Fibroblast of skin of back (primary cell): ENCODE measurements around the gene NPLOC4.
A peak's percentile ranks its signal among the peaks of the same experiment; 100 is the strongest.

Experiments
- DNase-seq: peaks from one replicate; pipeline ENCODE4 v3.0.0-alpha.2; 2013

Gene NPLOC4

GRCh38 chr17:81583589-81584342, 53.1 kb downstream of the NPLOC4 start:
- no peak for DNase-seq

- DNase-seq = no peak
Observed at GRCh38 chr17:81582749-81583148, 54.2 kb downstream of the NPLOC4 start.

DNA sequence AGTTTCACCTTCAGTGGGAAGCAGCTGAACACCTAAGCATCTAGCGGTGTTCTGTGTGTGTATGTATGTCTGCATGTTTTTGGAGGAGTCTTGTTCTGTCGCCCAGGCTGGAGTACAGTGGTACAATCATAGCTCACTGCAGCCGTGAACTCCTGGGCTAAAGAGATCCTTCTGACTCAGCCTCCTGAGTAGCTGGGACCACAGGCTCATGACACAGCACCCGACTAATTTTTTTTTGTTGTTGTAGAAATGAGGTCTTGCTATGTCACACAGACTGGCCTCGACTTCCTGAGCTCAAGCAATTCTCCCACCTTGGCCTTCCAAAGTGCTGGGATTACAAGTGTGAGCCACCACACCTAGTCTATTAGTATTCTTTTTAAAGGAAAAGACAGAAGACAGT, 54.6 kb downstream of the NPLOC4 start:
- DNase-seq = peak; percentile 77

DNA sequence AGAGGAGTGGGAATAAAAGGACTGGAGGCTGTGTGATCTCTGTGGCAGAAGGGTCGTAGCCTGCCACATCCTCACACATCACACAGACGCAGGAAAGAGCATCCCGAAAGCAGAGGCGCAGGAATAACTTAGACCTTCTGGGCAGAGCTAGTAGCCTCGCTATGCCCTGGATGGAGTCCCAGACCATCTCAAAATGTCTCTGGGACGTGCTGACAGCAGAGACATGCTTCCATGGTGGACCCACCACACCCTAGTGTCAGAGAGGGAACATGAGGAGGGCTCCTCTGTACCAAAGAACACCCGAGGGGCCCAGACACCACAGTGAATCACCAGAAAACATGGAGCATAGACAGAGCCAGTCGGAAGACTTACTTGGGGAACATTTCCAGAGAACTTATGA, 55.2 kb downstream of the NPLOC4 start:
- DNase-seq = no peak

DNA sequence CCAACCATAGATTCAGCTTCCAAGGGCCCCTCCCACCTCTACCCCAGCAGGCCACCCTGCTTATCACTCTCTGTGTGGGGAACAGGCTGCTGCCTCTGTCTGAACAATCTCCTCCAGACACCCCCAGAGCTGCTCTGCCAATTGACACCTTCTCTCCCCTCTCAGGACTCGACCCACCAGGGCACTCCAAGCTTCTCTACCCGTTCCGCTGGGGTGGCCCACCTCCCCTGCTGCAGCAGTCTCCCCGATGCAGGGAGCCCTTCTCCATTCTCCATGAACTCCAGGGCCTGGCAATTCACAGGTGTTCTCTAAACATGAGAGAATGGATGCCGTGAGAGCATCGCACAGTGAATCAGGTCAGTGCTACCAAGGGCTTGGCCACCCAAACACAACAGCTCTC, 56.4 kb downstream of the NPLOC4 start:
- DNase-seq = no peak

GRCh38 chr17:81579821-81580321, 57.0 kb downstream of the NPLOC4 start:
- DNase-seq = peak; percentile 70

DNA sequence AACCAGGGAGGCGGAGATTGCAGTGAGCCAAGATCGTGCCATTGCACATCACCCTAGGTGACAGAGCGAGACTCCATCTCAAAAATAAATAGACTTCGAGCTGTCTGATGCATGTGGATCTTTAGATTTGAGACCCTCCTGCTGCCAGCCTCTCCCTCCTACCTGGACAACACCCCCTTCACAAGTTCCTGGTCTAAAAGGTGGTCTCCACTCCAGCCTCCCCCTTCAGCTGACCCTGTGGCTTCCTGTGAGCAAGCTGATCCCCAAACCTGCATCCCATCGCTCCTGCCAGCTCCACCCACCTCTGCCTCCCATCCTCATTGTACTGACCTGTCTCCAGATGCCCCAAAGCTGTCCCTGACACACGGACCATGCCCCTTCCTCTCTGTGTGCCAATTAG, 57.6 kb downstream of the NPLOC4 start:
- no peak for DNase-seq

DNA sequence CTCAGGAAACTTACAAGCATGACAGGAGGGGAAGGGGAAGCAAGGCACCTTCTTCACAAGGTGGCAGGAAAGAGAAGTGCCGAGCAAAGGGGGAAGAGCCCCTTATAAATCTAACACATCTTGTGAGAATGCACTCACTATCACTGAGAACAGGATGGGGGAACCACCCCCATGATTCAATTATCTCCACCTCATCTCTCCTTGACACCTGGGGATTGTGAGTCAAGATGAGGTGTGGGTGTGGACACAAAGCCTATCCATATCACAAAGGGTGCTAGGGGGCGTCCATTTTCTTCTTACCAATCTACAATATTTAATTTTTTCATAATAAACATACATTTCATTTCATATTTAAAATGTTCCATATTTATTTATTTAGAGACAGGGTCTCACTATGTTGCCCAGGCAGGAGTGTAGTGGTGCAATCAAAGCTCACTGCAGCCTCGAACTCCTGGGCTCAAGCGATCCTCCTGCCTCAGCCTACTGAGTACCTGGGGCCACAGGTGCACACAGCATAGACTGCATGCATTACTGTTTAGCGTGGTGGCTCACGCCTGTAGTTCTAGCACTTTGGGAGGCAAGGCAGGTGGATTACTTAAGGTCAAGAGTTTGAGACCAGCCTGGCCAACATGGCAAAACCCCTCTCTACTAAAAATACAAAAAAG, 58.2 kb downstream of the NPLOC4 start:
- no peak for DNase-seq

DNA sequence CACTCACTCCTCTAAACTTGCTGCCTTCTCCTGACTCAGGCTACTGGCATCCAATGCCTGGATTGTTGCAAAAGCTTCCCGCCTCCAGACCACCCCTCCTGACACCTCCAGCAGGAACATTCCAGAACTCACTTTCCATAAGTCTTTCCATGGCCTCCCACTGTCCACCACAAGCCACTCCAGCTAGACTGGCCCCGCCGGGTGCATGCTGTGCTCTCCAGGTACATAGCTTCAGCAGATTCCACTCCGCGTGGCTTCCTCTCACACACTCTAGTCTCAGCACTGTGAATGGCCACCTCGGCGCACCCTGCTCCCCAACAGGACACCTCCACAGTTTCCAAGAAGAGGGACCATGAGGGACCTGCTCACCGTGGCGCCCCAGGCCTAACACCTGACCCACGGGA, 58.9 kb downstream of the NPLOC4 start:
- peak; percentile 49 for DNase-seq

DNA sequence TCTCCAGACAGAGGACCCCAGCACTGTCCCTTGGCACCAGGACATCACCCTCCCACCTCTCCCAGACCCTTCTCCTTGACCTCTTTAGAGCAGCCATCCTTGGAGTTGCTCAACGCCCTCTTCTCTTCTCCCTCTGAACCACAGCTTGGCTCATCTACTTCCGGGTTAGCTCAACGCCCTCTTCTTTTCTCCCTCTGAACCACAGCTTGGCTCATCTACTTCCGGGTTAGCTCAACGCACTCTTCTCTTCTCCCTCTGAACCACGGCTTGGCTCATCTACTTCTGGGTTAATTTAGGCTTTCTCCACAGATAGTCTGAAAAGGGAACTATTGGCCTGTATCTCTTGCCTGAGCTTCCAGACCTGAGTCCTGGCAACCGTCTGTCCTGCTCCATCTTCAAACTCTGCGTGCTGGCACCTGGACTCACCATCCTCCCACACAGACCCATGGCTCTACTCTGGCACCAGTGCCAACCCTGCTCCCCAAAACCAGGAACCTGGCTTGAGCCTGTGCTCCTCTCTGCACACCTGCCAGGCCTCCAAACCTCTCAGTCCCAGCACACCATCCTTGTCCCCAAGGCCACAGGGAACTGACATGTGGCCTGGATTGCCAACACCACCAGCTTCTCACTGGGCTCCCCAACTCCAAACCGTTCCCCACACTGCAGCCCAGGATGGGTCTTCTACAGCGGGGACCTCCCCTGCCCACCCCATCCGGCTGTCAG, 59.5 kb downstream of the NPLOC4 start:
- no peak for DNase-seq

DNA sequence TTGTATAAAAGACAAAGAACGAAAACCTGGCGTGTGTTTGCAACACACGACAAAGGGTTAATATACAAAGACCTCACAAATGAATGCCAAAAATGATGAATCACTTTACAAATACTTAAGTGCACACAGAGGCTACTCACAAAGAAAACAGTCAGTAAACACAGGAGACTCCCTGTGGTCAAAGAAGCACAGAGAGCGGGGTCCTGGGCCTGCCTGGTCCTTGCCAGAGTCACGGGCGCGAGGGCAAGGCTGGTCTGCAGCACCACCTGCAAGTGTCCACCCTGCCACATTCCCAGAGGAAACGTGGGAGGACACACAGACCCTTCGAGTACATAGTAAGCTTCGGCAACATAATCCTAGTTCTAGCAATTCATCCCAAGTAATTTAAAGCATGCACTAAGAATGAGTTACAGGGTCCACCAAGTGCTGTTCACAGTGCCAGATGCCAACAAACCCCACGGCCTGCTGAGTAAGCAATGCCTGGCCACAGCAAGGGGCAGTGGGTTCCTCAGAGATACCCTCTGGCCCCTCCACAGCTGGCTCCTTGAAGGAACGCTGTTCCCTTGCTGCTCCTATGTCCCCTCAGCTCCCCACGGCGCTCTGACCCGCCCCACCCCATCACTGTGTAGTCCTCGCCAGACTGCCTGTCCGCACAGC, 60.2 kb downstream of the NPLOC4 start:
- DNase-seq = peak; percentile 92

- DNase-seq = no peak
Observed at GRCh38 chr17:81575836-81576235, 61.1 kb downstream of the NPLOC4 start.

GRCh38 chr17:81574643-81574956, 62.3 kb downstream of the NPLOC4 start:
- no peak for DNase-seq

- DNase-seq = no peak
Observed at GRCh38 chr17:81573794-81574642, 62.9 kb downstream of the NPLOC4 start.

GRCh38 chr17:81572563-81573168, 64.2 kb downstream of the NPLOC4 start:
- no peak for DNase-seq

- DNase-seq = no peak
Observed at GRCh38 chr17:81570964-81571363, 65.9 kb downstream of the NPLOC4 start.

- no peak for DNase-seq
Observed at GRCh38 chr17:81569986-81570514, 66.9 kb downstream of the NPLOC4 start.

DNA sequence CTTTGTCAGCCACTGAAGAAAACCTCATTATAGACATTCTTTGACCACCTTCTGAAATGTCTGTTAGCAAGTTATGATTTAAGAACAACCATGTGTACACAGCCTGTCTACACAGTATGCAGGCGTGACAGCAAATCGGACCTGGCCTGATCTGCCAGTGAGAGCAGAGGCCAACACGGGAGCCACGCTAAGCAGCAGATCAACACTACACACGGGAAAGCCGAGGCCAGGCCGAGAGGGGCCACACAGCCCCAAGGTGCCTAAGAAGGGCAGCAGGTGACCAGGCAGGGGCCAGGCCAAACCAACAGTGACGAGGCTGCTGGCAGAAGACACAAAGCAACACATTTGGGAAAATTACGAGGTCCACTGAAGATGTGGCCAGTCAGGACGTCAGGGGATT, 68.5 kb downstream of the NPLOC4 start:
- no peak for DNase-seq

DNA sequence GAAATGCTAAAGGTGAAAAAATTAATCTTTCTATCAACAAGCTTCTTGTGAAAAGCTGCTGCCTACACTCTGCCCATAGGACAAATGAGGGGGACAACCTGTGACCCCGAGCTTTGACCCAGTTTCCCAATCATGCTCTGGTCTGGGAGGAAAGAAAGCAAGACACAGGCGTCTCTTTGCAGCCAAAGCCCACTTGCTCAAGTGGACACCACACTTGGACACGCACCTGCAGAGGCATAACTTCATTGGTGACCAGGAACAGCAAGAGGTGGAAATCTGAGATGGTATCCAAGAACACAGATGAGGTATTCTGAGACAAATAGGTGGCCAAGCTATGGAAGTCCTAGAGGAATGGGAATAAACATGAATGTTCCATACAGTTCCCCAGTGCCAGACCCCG, 69.7 kb downstream of the NPLOC4 start:
- no peak for DNase-seq

- DNase-seq = peak; percentile 99
Observed at GRCh38 chr17:81566461-81567126, 70.3 kb downstream of the NPLOC4 start.

GRCh38 chr17:81565231-81565630, 71.7 kb downstream of the NPLOC4 start:
- no peak for DNase-seq
